Stimulated activated CD4-positive, alpha-beta T cell treated with anti-CD3 and anti-CD28 coated beads, Interleukin-2, amount 100 ng/mL, for 48 hours (primary cell): ENCODE measurements around the gene CNKSR3.

Experiments used
- DNase-seq, 2 donors: peaks; one replicate each; pipeline ENCODE4 v3.0.0-alpha.2; 2020

Gene CNKSR3

DNA sequence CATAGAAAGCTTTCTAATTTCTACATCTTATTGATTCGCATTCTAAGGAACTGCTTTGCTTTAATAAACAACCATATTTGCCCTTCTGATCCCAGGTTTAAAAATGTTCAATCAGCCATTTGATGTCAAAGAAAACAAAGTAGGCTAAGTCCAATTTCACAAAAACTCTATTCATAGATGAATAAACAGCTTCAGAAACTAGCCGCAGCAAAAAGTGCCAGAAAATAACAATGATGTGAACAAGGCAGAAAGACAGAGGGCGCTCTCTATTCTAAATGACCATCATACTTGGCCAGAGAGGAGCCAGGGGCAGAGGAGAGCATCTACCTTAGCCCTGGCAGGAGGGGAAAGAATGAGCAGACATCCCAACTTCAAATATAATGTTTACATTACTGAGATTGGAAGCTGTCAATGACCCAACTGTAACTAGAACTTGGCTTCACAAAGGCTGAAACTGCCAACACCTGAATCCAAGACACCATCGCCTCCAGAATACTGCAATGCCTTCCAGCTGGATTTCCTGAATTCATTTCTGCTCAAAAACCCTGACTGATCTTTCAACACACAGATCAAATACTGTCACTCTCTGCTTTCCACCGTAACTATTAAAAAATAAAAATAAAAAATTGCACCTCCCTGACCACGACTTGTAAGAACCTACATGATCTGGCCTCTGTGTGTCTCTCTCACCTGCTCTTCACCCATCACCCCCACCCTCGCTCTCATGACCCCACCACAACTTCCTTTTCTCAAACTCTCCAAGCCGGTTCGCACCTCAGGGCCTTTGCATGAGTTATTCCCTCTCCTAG lies 9.5 kb downstream of the CNKSR3 start:
- no peak for DNase-seq

DNA sequence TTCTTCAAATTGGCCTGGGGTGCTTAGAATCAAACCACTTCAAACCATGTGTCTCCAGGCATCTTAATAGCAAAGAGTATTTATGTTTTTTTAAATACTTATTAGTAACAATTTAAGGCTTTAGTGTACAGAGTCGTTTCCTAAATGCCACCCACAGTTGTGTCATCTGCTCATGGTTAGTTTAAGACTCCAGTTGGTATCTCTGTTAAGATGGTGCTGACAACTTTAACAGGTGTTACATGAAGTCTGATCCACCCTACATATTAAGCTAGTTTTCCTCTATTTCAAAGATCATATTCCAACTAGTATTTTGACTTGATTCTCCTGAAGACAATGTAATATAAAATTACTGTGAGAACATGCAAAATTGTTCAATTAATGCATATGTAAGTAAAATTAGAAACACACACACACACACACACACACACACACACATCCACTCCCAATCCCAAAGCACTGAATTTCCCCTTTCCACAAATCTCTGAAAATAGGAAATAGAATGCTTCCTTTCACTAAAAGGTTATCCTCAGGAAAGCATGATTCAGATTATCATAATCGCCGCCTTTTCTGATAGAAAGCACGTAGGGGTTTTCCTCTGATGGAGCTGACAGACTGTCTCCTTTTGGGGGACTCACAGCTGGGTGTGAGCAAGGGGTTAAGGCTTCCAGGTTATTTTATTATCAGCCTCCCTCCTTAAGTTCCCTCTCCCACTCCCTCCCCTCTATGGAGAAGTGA lies 10.5 kb downstream of the CNKSR3 start:
- DNase-seq = no peak

DNA sequence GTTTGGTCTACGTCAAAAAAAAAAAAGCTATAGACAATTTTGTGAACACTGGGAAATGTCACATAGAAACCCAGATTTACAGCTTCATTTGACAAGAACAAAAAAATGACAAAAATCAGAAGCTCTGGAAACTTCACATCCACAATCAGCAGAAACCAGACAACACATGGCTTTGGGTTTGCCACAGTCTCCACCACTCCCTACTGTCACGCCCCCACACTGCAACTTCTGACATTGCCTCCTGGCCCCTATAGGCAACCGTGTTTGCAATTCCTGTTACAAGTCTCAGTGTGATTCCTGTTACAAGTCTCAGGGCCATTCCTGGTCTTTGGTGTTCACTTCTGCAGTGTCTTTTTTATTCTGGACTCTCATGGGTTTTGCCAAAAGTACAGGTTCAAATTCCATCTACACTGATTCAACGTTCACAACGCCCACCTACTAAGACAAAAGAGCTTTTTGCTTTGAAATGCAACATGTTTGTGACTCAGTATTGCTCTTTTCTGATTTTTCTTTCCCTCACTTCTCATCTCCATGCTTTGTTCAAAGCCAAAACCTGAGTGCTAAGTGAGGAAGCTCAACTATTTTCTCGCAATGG lies 12.0 kb downstream of the CNKSR3 start:
- no peak for DNase-seq

DNA sequence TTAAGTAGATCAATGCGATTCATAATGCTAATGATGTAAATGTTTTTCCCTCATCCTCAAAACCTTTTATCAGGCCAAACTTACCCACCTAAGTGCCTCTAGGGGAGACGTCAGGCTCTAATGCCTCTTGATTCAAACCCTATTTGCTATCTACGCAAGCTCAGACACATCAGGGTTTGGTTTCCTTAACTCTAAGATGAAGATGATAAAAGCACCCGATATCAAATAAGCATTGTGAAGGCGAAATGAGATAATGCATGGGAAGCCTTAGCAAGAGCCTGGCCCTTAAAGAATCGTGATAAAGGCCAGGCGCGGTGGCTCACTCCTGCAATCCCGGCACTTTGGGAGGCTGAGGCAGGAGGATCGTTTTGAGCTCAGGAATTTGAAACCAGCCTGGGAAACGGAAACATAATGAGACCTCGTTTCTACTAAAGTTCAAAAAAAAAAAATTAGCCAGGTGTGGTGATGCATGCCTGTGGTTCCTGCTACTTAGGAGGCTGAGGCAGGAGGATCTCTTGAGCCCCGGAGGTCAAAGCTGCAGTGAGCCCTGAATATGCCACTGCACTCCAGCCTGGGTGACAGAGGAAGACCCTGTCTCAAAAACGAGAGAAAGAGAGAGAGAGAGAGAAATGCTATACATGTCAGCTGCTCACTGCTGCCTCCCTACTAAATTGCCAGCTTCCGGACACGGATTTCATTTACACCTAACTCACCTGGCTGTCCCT lies 13.5 kb downstream of the CNKSR3 start:
- no peak for DNase-seq

DNA sequence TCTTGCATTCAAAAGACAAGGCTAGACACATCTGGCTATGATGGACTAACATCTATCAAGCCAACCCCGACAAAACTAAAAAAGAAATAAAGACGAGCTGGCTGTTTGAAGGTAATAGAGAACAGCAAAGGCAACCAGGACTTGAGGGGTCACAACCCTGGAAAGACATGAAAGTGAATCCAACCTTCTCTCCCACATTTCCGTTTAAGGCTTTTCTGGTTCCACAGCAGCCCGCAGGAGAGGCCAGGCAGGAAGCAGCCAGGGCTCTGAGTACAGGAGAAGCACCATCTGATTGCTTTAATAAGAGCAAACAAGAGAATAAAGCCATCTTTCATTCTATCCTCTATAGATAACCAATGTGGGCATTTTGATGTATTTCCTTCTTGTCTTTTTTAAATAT lies 14.3 kb downstream of the CNKSR3 start:
- no peak for DNase-seq

DNA sequence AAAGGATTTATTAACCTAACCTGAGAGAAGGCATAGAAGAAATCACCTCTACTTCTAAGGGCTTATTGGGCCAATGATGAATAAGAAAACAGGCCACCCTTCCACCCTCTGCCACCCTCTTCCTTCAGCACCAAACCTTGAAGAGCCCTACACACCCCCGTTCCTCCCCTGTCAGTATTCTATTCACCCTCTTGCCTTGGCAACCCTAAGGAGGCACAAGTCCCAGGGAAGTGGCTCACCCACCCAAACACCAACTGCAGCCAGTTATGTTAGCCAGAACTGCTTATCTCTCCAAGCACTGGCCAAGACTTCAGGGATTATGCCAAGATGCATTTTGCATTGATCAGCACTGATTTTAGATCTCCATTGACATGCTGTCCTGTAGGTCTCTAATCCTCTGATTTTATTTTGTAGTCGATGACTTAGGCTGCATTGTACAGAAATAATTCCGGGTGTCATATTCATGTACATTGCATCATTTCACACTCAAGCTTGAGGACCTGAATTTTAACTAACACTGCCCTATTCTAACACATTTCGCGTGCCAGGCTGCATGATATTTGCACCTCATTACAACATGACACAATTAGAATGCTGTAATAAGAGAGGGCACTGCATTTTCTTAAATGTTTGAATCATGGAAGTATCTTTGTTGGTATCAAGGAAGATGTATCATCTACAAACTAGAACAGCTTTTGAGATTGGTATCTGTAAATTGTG lies 15.7 kb downstream of the CNKSR3 start:
- no peak for DNase-seq

DNA sequence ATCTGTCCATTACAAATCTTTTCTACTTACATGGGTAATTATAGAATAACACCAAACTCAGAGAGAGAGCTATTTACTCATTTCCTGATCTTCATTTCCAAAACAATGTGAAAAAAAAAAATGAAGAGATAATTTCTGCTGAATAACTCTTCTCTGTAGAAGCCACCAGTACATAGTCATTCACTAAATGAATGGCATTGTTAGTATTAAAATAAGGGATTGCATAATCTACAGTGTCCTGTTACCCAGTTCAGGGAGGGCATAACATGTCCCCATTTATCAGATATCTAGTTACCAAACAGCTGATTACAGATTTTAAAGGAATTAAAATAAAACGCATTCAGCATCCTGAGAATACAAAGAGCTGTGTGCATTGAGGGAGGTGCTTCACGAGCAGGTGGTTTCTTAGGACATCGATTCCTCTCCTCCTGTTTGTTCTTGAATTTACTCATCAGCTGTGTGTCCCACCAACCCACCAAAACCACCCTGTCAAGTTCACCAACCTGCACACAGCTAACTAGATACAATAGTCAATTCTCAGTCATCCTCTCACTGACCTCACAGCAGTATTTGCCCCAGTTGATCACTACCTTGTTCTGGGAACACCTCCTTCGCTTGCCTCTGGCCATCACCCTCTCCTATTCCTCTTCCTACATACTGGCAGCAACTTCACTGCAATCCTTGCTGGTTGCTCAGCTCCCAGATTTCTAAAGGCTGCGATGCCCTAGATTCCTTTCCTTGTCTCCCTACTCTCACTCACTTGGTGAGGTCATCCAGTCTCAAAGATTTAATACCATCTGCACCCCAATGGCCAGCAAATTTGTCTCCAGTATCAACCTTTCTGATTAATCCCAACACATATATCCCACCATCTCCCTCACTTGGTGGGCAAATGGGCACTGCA lies 18.7 kb downstream of the CNKSR3 start:
- no peak for DNase-seq

DNA sequence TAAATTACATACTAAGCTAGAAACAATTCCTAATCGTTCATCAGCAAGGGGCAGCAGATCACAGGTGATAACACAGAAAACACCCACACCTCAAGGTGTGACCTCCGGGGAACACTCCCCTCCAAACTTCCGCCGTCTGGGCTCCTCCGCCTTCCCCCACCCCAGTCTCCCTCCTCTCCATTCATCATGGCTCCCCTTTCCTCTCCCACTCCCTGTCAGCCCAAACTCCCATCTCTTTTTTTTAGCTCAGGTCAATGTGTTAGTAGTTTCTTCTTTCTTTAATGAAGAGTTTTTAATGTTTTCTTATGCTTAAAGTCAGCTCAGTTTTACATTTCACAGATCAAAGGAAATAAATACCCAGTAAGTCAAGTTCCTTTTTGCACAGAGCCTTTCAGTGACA lies 20.7 kb downstream of the CNKSR3 start:
- DNase-seq = no peak

DNA sequence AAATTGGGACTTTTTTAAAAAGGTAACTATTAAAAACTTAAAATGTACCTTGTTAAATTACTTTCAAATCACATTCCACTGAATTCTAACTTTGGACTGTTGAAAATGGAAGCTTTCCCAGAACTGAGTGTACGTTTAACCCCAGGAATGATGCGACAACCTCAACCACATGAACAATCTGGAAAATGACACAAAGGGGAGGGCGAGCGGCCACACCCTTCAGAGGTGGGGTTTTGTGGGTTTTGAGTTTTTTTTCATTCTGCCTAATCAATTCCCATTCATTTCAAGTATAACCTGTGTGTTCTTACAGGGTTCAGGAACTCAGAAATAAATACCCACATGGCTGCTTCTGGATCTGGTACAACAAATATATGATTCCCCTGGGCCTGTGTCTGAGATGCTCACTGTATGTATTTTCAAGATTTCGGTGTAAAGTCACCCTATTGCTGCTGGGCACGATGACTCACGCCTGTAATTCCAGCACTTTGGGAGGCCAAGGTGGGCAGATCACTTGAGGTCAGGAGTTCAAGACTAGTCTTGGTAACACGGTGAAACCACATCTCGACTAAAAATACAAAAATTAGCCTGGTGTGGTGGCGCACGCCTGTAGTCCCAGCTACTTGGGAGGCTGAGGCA lies 21.6 kb downstream of the CNKSR3 start:
- no peak for DNase-seq

DNA sequence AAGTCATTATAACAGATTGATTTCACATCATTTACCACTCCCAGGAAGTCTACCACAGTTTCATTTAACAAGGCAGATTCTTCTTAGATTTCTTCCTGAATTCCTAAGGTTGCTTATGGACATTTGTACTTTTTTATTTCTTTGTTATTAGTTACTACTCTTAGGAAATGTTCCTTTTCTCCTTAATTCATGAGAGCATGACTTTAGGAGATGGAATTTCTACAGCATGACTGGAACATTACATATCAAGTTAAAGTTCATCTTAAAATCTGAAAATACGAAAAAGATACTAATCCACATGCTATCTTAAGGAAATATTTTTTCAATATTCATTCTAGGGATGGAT lies 22.3 kb downstream of the CNKSR3 start:
- no peak for DNase-seq

DNA sequence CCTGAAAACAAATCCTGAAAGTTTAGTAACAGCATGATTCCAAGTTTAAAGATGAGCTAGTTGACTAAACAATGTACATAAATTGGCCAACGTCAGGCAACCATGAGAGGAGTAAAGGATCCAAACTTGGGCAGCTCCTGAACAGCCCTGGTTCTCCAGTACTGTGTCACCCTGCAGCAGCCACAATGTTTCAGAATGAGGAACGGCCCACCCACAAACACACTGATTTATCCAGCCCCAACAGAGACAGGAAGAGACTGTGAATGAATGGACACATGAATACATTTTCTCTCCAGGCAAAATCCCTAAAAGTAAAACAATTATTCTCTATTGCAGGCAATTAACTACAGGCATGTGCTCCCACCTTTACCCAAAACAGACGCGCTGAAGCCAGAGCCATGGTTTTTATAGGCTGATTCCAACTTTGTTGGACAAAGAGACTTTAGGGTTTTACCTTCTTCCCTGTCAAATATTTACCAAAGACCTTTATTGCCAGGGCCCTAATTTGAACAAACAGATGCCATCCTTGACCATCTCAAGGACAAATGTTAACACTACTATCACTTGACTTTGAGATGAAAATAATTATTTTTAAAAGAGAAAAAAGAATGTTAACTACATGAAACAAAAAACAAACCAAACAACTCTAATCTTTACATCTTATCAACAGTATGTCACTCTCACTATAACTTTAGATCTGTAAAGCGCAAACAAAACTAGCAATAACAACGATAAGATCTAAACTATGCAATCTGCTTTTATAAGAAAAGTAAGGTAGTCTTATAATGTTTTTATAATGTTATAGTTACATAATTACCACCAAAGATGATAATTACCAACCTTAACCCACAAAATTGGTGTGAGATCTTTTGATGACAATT lies 22.9 kb downstream of the CNKSR3 start:
- no peak for DNase-seq

DNA sequence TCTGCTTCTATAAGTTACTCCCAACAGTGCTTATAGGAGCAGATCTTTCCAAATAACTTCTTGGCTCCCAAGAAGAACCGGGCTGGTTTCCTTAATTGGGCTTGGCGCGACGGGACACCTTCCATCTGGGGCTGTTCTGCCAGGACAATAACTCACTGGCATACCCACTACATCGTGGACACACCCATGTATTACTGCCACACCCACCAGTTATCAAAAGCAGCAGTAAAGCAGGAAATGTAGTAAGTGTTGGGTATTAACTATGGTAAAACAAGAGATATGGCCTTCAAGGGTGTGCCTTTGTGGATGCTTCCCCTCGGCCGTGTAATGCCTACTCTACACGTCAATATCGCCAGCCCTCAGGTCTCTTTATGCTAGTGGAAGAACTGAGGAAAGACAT lies 24.7 kb downstream of the CNKSR3 start:
- no peak for DNase-seq

DNA sequence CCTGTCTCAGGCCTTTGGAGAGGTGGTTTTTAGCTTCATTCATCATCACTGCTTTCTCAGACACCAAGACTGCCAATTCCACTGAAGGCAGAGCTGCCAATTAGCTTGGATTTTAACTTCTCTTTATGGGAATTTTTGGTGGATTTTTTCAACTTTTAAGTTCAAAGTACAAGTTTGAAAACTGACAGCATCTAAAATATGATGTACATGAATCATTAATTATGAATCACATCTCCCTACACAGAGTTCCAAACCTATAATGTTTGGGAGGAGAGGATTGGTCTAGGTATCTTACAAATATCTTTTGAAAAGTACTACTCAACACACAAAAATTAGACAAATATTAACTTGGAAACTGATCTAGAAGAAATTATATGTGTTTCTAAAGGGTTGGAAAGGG lies 25.5 kb downstream of the CNKSR3 start:
- no peak for DNase-seq

DNA sequence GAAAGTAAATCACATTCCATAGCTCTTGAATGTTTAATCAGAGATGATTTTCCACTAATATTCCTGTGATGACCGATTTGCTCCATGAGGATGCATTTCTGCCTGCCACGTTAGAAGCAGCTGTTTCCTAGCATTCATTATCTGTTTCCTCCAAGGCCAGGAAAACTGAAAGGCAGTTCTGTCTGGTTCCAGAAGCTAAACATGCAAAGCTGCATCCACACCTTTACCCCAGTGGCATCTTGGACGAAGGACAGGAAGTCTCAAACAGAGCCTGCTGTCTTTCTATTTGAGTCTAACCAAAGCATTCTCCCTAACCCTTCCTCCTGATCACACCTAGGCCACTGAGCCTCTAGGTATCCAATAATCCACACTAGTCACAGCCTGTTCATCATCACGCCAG lies 27.6 kb downstream of the CNKSR3 start:
- DNase-seq = no peak

DNA sequence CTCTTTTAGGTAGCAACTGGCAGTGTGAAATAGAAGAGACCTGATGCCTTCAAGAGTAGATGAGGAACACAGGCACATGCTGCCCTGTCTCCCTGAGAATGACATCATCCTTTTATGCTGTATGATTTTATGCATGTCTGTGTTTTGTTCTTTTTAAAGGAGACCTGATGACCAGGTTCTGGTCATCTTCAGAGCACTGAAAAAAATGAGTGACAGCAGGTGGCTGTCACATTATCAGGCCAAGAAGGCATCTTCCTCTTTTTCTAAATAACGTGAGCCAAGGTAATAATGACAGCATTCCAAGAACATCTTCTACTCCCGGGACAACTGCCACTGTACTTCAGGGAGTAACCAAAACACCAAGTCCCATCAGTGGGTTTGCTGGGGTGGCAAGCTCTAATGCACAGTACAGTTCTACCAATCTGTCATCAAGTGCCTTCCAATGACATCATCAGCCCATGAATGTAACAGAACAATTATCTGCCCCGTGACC lies 28.9 kb downstream of the CNKSR3 start:
- no peak for DNase-seq

DNA sequence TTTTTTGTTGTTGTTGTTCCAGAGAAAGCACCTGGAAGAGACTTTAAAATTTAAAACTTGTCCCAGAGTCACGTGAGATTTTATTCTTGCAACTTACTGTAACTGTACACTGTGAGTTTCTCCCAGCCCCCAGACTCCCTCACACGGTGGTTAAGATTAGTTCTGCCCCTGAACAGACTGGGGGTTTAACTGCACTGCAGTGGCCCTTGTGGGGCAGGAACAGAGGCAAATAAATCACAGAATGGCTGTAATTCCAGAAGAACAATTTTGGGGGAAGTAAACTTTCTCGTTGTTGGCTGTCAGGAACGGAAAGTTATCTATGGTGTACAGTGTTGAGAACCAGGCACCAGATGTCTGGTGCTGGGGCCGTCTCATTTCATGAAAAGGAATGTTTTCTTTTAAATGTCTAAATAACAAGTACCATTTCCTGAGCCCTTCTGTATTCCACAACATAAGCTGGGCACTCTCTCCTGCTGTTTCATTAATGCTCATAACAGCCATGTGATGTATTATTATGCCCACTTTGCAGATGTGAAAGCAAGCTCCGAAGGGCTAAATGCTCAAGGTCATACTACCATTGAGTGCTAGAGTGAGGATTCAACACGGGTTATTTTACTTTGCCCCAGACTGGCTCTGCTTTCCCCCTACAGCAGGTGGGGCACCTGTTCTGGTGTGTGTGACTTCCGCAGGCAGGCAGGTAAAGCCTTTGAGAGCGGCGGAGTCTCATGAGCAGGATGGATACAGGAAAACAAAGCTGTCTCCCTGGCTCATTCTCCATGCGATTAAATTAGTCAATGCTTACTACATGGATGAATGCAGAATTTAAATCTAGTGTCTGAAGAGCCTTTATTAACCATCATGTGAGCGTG lies 30.5 kb downstream of the CNKSR3 start:
- no peak for DNase-seq

DNA sequence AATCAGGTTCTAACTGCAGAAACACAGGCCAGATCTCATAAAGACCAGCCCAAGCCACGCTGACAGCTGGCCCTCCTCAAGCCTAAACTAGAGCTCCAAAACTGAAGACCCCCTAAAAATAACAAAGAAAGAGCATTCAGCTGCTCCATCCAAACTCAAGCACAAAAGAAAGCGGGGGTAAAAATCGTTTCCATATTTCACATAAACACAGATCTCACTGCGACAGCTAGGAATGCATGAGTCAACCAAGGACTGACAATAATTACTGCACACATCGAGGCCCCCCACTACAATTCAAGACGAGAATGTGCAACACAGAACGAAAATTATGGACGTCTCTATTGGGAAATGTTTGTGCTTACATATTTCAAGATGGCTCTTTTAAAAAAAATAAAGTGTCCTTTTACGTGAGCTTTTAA lies 31.1 kb downstream of the CNKSR3 start:
- DNase-seq = no peak

DNA sequence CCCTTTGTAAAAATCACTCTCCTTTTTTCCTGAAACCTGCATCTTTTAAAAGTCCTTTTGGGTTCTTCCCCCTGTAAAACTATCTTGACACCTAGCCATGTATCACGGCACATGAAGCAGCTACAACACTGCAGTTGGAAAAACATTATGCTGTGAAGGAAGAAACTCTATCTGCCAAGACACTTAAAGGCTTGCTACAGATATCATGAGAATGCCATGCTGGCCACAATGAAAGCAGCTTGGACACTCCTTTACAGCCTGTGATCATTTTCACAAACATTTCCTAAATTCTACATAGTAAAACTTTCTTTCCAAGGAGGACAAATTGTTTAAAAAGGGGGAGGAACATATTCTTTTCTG lies 31.8 kb downstream of the CNKSR3 start:
- no peak for DNase-seq
